NT2/D1 (cell line): ENCODE measurements around the gene HSPA8.

Experiments
- SUZ12 ChIP-seq: IDR thresholded peaks from 2 replicates; pipeline ENCODE4 v1.6.1; 2011; ENCODE audit not compliant: insufficient read length, insufficient read depth; ENCODE audit errors: extremely low read depth
- YY1 ChIP-seq: IDR thresholded peaks from 2 replicates; pipeline ENCODE4 v1.6.1; 2011; ENCODE audit not compliant: insufficient read length, insufficient read depth
- ZNF274 ChIP-seq: IDR thresholded peaks from 2 replicates; pipeline ENCODE4 v1.6.1; 2011; ENCODE audit warnings: mild to moderate bottlenecking, low read depth, low read length

DNA sequence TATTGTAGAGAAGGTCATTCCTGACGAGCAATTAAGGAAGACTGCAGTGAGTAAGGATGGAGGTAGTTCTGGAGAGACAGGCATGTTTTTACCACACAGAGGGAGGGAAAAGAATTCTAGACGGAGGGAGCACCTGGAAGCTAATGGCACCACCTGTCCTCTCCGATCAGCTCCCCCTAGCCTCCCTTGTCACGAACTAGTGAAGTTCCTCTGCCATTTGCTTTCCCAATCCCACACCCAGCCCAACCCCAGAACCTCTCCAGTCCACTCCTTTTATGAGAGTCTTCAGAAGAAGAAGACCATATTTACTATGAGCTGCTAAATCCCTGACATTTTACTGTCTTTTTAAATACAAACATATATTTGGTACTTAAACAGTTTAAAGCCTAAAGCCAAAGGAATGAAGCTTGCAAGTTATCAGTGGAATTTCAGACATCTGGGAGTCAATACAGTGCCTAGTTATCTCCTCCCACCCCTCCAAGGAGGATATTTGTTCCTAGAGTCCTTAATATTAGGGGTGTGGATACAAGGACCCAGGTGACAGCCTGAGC is 46.1 kb upstream of the HSPA8 start:
- no peak for TF ChIP-seq ZNF274
- TF ChIP-seq YY1: no peak
- TF ChIP-seq SUZ12: no peak
